Inflammatory macrophage treated with lipopolysaccharide for 4 hours (primary cell): ENCODE results near the gene CLCNKB.
"Not testable (repeated sequence)": the region's sequence is repeated elsewhere in the genome, so short reads cannot be mapped to it uniquely, and the experiment has no call there.

Experiments
- DNase-seq: peaks from one replicate; pipeline ENCODE4 v3.0.0-alpha.2; 2020

Gene CLCNKB

DNA sequence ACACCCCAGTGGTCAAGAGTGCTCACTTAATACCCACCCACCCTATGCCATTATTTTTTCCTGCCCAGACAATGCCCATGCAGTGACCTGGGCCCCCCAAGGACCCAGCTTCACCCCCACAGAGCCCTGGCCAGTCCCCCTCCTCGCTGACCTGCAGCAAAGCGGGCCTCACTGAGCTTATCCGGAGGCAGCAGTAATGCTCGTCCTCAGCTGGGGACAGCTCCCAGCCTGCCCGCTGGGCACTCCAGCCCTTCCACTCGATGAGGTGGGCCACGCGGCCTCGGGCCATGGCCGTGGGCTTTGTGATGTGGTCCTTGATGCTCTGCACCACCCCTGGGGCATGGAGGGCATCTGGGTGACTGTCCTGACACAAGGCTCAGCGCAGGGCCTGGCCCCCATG is 7.1 kb upstream of the CLCNKB start:
- DNase-seq = not testable (repeated sequence)

DNA sequence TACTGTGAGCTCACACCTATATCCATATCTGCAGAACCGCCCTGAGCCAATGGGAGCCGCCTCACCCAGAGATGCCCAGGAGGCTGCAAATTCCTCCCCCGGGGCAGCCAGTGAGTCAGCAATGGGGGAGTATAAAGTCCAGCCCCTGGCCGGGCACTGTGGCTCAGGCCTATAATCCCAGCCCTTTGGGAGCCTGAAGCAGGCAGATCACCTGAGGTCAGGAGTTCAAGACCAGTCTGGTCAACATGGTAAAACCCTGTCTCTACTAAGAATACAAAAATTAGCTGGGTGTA is 5.0 kb upstream of the CLCNKB start:
- DNase-seq = no peak

DNA sequence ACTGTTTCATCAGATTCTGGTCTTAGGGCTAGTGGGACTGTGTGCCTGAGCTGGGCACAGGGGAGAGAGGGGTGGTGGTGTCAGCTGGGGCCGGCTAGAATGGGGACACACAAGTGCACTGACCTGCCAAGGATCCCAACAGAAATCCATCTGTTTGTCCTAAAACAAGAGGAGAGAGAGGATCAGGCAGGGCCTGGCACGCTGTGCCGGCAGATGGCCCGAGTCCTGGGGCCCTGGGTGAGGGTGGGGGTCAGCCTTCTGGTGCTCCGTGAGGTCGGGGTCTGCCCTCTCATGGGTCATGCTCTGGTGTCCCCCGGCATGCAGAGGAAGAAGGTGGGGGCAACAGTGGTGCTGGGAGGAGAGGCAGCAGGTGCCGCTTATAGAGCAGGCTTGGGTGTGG is 3.7 kb upstream of the CLCNKB start:
- not testable (repeated sequence) for DNase-seq

DNA sequence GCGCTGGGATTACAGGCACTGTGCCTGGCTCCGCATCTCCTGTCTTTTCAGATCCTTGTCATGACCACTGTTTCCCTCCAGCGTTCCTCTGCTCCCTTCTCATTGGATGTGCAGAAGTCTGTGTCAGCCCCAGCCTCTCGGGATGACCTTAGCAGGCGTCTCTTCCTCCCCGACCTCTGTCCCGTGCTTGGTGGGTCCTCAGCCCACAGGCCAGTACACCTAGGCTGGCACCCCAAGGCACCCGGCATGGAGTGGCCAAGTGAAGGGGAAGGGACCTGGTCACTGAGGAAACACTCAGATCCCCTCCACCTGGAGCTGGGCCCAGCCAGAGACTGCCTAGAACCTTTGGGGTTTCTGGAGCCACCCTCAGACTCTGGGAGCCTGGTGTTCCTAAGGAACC is 2.4 kb upstream of the CLCNKB start:
- no peak for DNase-seq

DNA sequence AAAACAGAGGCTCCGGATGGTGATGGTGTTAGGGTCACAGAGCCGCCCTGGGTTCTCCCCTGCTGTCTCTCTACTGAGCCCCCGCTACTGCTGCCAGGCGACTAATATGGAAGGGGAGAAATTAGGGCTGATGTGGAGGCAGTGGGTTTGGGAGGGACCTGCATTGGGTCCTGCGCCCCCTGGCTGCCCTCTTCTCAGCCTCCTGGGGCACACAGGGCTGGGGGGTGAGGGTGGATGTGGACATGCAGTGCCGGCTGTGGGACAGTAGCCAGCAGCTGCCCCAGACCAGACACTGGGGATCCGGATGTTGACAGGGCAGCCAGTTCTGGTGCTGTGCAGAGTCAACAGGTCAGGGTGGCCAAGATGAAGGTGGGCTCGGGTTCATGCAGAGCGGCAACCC is 1.5 kb upstream of the CLCNKB start:
- DNase-seq = no peak

DNA sequence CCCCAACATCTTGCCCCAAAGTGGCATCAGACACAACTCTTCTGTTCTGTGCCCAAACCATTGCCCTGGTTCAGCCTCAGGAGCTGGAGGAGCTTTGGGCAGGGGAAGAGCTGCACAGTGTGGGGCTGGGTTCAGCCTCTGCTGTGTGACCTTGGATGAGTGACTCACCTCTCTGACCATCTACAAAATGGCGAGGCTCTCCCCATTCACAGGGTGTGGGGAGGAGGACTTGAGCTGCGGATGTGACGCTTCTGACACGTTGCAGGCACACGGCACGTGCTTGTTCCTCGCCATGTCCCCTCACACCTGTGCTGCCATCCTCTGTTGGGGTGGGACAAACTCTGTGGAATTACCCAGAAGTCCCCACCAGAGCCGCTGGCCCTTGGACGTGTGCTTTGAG is 928 bp upstream of the CLCNKB start:
- DNase-seq = not testable (repeated sequence)

DNA sequence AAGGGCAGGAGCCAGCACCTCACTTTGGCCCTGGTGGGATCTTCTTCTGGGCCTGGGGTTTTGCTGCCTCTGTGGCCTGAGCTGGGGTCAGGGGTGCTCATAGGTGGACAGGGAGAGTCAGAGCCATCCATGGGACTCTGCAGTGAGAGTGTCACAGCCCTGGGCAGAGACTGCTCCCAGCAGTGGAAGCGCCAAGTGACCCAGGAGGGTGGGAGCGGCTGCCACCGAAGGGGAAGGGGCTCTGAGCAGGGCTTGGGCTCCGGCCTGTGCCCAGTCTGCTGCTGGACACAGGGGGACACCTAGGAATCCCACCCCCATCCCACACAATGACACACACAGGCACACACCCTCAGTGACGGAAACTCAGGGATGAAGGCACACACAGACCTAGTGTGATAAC is 368 bp downstream of the CLCNKB start:
- DNase-seq = no peak

DNA sequence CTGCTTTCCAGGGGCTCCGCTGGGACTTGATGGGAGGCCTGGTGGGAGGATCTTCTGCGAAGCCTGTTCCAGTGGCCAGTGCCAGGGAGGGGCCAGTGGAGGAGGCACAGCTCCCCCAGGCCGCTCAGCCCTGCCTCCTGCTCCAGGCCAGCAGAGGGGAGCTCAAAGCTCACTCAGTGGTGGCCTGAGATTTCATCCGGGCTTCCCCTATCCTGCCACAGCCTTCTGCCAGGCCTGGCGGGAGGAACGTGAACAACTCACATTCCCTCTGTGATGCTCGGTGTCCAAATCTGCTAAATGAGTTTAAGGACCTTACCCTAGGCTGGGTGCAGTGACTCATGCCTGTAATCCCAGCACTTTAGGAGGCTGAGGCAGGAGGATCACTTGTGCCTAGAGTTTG is 3.3 kb downstream of the CLCNKB start:
- no peak for DNase-seq

DNA sequence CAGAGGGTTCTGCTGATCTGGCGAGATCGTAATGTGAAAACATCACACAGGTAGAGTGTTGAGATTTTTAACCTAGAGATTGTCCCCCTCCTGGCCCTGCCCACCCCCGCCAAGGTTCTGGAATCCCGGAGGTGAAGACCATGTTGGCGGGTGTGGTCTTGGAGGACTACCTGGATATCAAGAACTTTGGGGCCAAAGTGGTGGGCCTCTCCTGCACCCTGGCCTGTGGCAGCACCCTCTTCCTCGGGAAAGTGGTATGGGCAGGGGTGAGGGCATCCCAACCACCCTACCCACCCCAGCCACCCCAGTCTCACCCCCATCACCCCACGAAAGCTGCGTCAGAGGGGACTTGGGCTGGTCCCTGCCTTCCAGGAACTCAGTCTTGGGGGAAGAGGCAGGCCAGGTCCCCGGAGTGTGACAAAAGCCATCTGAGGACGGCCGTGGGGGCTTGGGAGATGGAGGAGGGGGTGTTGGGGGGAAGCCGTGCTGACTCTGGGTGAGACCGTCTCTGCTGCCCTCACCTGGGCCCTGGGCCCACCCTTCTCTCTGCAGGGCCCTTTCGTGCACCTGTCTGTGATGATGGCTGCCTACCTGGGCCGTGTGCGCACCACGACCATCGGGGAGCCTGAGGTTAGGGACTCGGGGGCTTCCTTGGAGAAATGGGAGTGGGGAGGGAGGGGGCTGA is 4.4 kb downstream of the CLCNKB start:
- DNase-seq = no peak

DNA sequence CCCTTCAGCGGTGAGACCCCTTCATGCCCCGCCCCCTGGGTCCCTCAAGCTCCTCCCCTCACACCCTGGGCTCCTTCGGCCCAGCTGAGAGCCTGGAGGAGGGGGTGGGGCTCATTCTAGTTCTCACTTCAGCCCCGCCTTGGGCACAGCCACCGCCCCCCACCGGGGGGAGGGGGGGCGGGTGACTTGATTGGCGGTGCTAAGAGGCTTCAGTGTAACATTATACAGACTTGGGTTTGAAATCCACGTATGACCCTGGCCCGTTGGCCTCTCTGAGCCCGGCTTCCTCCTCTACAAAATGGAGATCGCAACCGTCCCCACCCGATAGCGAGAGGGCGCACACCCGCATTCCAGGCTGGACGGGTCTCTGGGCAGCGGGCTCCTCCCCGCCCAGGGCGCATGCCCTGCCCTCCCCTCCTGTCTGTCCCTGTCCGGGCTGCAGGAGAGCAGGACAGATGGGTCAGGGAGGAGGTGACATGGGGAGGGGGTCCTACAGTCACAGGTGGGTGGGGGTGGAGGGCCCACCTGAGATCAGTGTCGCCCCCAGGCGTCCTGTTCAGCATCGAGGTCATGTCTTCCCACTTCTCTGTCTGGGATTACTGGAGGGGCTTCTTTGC is 5.1 kb downstream of the CLCNKB start:
- peak; percentile 5 for DNase-seq

DNA sequence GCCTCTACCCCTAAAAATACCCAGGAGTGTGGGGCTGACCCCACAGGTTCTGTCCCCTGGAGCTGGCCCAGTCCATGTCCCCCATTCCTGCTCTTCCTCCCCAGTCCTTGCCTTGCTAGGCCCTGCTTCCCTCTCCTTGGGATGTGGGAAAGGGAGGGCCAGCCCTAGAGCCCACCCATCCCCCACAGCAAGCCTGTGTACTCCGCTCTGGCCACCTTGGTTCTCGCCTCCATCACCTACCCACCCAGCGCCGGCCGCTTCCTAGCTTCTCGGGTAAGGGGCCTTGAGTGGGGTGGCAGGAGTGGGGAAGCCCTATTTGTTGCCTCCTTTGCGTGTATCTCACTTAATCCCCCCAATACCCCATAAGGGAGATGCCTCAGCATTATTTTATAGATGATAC is 6.7 kb downstream of the CLCNKB start:
- DNase-seq = no peak

DNA sequence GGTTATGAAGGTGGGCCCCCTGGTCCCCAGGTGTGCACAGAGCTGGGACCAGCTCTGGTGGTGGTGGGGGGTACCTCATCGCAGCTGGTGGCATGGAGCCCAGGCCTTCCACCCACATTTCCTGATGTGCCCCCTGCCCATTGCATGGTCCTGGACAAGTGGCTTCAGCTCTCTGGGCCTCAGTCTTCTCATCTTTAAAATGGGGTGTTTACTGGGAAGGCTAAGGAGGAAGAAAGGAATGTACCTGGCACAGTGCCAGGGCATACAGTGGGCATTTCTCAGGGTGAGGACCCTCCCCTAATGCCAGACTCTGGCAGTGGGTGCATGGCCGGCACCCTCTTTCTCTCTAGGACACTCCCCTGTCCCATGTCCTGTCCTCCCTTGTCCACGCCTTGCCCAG is 7.5 kb downstream of the CLCNKB start:
- DNase-seq = no peak

DNA sequence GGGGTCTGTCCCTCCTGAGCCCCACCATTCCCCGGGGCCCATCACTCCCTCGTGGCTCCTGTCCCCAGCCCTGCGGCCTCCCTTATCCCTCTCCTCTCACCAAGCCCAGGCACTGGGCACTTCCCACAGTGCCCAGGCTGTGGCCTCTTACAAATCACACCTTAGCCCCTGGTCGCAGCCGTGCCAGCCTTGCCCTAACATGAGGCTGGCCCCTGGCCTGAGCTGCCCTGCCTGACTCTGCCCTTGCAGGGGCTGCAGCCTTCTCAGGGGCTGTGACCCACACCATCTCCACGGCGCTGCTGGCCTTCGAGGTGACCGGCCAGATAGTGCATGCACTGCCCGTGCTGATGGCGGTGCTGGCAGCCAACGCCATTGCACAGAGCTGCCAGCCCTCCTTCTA is 8.4 kb downstream of the CLCNKB start:
- not testable (repeated sequence) for DNase-seq

DNA sequence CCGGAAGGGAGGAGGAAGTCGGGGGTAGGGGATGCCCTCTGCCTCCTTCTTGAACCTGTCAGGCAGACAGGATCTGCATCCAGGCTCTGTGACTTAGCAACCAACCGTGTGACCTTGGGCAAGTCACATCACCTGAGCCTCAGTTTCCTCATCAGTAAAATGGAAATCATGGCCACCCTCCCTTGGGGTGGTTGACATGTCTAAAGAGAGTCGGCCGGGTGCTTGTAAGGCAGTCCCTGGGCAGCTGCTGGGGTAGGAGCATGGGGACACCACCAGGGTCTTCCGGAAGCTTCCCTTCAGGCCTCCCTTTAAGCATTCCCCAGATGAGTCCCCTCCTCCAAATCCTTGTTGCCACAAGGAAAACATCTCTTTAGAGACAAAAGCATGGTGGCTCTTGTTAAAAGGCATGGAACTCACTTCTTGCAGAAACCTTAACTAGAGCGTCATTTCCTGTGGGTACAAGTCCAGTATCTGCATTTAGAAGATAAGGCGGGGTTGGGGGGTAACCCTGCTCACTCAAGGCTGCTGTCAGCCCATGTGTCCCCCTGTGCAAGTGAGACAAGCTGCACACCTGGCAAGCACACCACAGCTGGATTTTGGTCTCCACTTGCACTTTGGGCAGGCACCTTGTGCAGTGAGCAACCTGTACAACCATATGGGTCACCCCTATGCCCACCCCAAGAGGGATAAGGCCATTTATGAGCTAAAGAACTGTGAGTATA is 10.4 kb downstream of the CLCNKB start:
- DNase-seq = no peak

DNA sequence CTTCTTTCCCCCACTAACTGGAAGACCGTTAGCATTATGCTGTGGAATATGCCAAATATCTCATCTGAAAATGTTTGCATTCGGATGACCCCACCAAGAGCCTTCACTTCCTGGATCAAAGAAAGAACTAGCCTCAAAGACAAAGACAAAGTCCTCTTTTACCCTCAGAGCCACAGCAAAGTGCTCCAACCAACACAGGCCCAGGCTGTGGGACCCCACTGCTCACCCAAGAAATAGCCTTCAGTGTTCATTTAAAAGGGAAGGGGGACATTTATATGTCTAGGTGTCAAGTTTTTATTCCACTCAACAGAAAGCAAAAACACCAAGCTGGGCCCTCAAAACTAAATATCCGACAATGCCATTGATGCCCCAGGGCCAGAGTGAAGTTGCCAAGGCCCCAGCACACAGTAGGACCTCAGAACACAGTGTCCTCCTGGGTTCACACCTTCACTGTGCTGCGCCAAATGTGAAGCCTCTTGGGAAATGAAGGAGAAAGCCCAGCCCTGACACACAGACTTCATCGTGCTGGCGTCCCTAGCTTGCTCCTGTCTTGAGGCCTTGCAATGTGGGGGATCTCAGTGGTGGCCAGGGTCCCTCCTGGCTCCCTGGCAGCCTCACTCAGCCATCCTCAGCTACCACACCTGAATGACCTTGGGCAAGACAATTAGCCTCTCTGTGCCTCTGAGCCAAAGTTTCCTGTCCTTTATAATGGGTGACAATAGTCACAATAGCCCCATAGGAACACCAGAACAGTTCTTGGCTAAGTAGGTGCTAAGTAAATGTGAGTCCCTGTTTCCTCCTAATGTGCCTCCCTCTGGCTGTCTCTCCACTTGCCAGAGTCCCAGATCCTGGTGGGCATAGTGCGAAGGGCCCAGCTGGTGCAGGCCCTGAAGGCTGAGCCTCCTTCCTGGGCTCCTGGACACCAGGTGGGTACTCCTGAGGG is 11.3 kb downstream of the CLCNKB start:
- no peak for DNase-seq

DNA sequence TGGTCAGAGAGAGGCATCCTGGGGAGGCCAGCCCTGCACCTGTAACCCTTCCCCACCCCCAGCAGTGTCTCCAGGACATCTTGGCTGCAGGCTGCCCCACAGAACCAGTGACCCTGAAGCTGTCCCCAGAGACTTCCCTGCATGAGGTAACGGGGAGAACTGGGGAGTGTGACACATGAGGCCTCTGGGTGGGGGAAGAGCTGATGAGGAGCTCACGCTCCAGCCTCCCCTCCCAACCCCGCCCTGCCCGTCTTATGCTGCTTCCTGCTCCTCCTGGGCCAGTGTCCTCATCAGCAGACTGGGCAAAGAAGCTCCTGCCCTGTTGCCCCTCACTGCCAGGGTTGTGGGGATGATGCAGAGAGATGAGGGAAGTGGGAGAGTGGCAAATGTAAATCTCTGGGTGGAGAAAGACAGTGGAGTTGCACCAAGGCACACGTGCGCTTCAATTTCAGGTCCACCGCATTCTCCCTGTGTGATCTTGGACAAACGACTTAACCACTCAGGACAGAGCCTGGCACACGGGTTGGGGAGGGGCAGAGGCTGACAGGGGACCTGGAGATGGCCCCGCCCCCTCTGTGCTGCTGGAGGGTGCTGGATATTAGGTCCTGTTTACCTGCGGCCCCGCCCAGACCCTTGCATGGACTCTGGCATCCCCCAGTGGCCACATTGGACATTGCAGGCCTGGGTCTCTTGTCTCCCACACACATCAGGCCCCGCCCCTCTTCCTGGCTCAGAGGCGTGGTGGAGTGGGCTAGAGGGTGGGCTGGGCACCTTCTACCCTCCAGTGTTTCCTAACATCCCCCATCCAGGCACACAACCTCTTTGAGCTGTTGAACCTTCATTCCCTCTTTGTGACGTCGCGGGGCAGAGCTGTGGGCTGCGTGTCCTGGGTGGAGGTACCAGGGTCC is 12.3 kb downstream of the CLCNKB start:
- peak; percentile 65 for DNase-seq

DNA sequence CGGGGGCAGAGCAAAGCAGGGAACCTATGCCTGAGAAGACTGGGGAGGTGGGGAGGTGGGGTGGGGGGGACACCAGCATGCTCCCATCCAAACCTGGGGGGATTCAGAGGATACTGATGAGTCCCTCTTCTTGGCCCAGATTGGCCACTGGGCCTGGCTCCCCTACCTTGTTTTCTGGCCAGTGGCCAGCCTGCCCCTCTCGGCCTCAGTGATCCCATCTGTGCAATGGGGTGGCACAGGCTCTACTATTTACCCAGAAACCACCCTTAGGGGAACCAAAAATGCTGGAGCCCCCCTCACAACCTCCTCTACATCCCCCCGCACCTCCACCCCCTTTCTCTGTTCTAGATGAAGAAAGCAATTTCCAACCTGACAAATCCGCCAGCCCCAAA is 12.9 kb downstream of the CLCNKB start:
- not testable (repeated sequence) for DNase-seq

DNA sequence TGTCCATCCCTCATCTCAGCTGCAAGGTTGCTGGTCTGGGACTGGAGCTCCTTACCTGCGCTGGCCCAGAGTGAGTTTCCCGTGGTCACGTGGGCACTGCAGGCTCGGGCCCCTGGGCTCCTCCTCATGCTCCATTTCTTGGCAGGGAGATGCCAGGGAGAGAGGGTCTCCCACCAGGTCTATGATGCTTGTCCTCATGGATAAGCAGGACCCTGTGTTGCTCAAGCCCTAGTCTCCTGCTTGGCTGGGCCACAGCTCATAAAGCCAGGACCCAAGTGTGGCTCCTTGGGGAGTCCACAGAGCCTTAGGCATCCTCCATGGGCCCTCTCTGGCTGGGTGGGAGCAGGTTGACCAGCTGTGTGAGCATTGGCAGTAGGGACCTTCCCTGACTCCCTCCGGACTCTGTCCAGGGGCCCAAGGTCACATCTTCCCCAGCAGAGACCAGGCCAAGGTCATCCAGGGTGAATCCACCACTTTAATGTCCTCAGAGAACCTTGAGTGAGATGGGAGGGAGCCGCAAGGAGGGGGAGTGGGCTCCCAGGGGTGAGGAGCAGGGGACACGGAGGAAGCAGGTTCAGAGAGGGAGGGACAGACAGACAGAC is 13.8 kb downstream of the CLCNKB start:
- not testable (repeated sequence) for DNase-seq

DNA sequence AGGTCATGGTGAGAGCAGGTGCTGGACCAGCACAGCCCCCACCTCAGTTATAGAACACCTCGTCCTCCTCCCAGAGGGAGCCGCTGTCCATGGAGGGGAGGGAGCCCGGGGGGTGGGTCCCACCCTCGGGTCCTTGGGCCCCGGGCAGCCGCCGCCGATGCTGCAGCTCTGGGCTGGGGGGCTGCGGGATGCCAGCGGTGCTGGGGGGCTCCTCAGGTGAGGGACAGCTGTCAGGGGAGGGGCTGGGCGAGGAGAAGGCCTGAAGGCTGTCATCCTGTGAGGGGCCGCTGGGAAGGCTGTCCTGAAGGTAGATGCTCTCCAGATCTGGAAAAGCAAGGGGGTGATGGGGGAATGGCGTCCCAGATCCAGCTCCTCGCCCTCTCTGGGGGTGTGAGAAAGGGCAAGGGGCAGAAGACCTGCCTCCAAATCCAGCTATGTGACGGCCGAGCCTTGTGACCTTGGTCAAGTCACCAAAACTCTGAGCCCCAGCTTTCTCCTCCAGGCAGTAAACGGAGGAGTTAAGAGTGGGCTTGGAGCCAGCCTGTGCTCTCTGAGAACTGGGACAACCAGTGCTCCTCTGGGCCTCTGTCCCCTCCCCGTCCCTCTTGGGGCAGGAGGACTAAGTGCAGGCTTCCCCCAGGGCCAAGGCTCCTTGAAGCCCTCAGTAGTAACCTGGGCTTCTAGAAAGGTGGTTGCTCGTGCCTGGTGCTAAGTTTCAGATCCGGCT is 15.0 kb downstream of the CLCNKB start:
- not testable (repeated sequence) for DNase-seq

DNA sequence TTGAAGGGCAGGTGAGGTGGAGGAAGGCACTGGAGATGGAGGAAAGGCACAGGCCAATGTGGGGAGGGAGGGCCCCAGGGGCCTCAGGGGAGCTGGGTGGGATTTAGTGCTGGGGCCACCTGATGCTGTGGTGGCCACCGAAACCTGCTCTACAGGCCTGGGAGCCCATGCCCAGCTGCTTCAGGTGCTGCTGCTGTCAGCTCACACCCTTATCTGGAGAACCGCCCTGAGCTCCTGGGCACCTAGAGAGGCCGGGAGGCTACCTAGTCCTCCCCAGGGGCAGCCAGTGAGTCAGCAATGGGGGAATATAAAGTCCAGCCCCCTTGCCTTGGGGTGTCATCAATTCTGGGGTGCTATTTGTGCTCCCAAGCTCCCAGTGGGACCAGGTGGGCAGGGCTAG is 17.7 kb downstream of the CLCNKB start:
- DNase-seq = no peak
